HepG2 (cell line): ENCODE data around the gene CNPY1. TPM values are rescaled to one million over a fixed set of nuclear protein-coding genes. Genes with fewer than 3 reads are reported as not detected.

Experiments used
- ATAC-seq: fragments of 200-7000 bp; cut with Tn5 transposase; 3 replicates; pipeline ENCODE4 v1.9.1; 2020; ENCODE audit warnings: mild to moderate bottlenecking, moderate library complexity
- BruUV-seq: library from RNA; stranded (reverse); fragments of 400-500 nt; replicated peaks from 2 replicates; lab custom pipeline; 2021; lab: Mats Ljungman, UMichigan
- CTCF ChIA-PET: fragments of 300-600 bp; formaldehyde crosslinking; extraction: SDS; loops from one replicate; lab custom pipeline; 2021; ENCODE audit warnings: low total read pairs, inconsistent platforms, low intra/inter-chr PET ratio; lab: Yijun Ruan, JAX
- POLR2A ChIA-PET: fragments of 350-600 bp; sonication (Branson Sonifier 250); formaldehyde crosslinking; loops from one replicate; lab custom pipeline; 2020; ENCODE audit warnings: antibody characterized with exemption, inconsistent platforms; lab: Yijun Ruan, JAX
- DNase-seq: peaks from one replicate; pipeline ENCODE4 v3.0.0-alpha.2; 2015; ENCODE audit warnings: low spot score
- FAIRE-seq: peaks from 3 replicates; lab custom pipeline; 2011; peaks lifted over from hg19 to GRCh38; lab: Jason Lieb, UNC
- H2AFZ ChIP-seq: one replicate; pipeline ENCODE4 v1.6.1; 2011; ENCODE audit warnings: low read length, inconsistent platforms
- H3K27ac ChIP-seq: fragments of 300-600 bp; 3 replicates; pipeline ENCODE4 v1.8.0; 2011; ENCODE audit warnings: mixed run types, mild to moderate bottlenecking, mixed read lengths, low read length, inconsistent platforms; ENCODE audit not compliant: insufficient read depth; ENCODE audit errors: extremely low read length
- H3K27me3 ChIP-seq, 2 experiments: fragments of 200-600 bp in 1 of 2; 2 replicates in 1 of 2; 3 replicates in 1 of 2; pipeline versions ENCODE4 v1.6.0 to v1.8.0; 2011; ENCODE audit warnings: low read length in 2 of 2, mild to moderate bottlenecking in 2 of 2, moderate library complexity in 2 of 2, inconsistent platforms in 1 of 2; ENCODE audit not compliant: insufficient read depth in 2 of 2, control insufficient read depth in 1 of 2
- H3K36me3 ChIP-seq, 2 experiments: fragments of 200-600 bp in 1 of 2; replicated peaks in 1 of 2; 2 replicates in 1 of 2; 3 replicates in 1 of 2; pipeline versions ENCODE4 v1.5.1 to v1.8.0; 2011; ENCODE audit warnings: low read length in 2 of 2, inconsistent platforms in 1 of 2; ENCODE audit not compliant: insufficient read depth in 2 of 2, control insufficient read depth in 1 of 2
- H3K4me1 ChIP-seq: 2 replicates; pipeline ENCODE4 v1.5.1; 2012; ENCODE audit warnings: low read length, inconsistent platforms; ENCODE audit not compliant: insufficient read depth
- H3K4me2 ChIP-seq: 2 replicates; pipeline ENCODE4 v1.6.0; 2011; ENCODE audit warnings: low read depth, low read length, inconsistent platforms
- H3K4me3 ChIP-seq, 3 experiments: fragments of 200-600 bp in 1 of 3; sonication (generic), shearing (Covaris generic) in 1 of 3; replicated peaks in 1 of 3; 2 replicates each; pipeline ENCODE4 v1.5.1; 2011 to 2016; ENCODE audit warnings: low read length in 3 of 3, inconsistent platforms in 2 of 3, low read depth in 2 of 3, mild to moderate bottlenecking in 2 of 3, control low read depth in 1 of 3, mixed read lengths in 1 of 3; ENCODE audit not compliant: insufficient read depth in 1 of 3
- H3K79me2 ChIP-seq: one replicate; pipeline ENCODE4 v1.6.1; 2011; ENCODE audit warnings: low read length, inconsistent platforms; ENCODE audit not compliant: insufficient read depth
- H3K9ac ChIP-seq: 2 replicates; pipeline ENCODE4 v1.6.0; 2011; ENCODE audit warnings: mild to moderate bottlenecking, low read depth, low read length, inconsistent platforms; ENCODE audit not compliant: insufficient read depth
- H3K9me3 ChIP-seq: 2 replicates; pipeline ENCODE4 v1.5.1; 2012; ENCODE audit warnings: mild to moderate bottlenecking, low read length
- H4K20me1 ChIP-seq: 2 replicates; pipeline ENCODE4 v1.6.0; 2011; ENCODE audit warnings: inconsistent platforms, mild to moderate bottlenecking, low read length, moderate library complexity; ENCODE audit not compliant: insufficient read depth
- DNMT1 ChIP-seq: sonication (generic); formaldehyde crosslinking; IDR thresholded peaks from 2 replicates; pipeline ENCODE4 v1.5.1; 2020; ENCODE audit warnings: mild to moderate bottlenecking, missing genetic modification reagents
- EEA1 ChIP-seq: sonication (generic); formaldehyde crosslinking; IDR thresholded peaks from 2 replicates; pipeline ENCODE4 v1.5.1; 2020; ENCODE audit warnings: mild to moderate bottlenecking, missing genetic modification reagents, borderline replicate concordance
- ISL2 ChIP-seq: sonication (generic); formaldehyde crosslinking; IDR thresholded peaks from 2 replicates; pipeline ENCODE4 v1.5.0; 2020; ENCODE audit warnings: missing genetic modification reagents
- MYNN ChIP-seq: sonication (generic); formaldehyde crosslinking; IDR thresholded peaks from 2 replicates; pipeline ENCODE4 v1.4.0; 2020; ENCODE audit warnings: mild to moderate bottlenecking, low read depth, missing genetic modification reagents
- PRDM4 ChIP-seq: sonication (generic); formaldehyde crosslinking; IDR thresholded peaks from 2 replicates; pipeline ENCODE4 v1.9.0; 2021; ENCODE audit warnings: missing genetic modification reagents, borderline replicate concordance
- RELA ChIP-seq: sonication (generic); formaldehyde crosslinking; IDR thresholded peaks from 2 replicates; pipeline ENCODE4 v1.4.0; 2020; ENCODE audit warnings: missing genetic modification reagents
- SP2 ChIP-seq: sonication (generic); formaldehyde crosslinking; IDR thresholded peaks from 2 replicates; pipeline ENCODE4 v1.5.1; 2020; ENCODE audit warnings: mild to moderate bottlenecking, missing genetic modification reagents
- ZKSCAN1 ChIP-seq: fragments of 150-350 bp; IDR thresholded peaks from 2 replicates; pipeline ENCODE4 v1.6.1; 2014; ENCODE audit warnings: low read length
- ZNF317 ChIP-seq: sonication (generic); formaldehyde crosslinking; IDR thresholded peaks from 2 replicates; pipeline ENCODE4 v1.5.0; 2020; ENCODE audit warnings: mild to moderate bottlenecking, missing genetic modification reagents
- ZNF576 ChIP-seq: sonication (generic); formaldehyde crosslinking; IDR thresholded peaks from 2 replicates; pipeline ENCODE4 v1.4.0; 2020; ENCODE audit warnings: mild to moderate bottlenecking, missing genetic modification reagents
- ZNF672 ChIP-seq: sonication (generic); formaldehyde crosslinking; IDR thresholded peaks from 2 replicates; pipeline ENCODE4 v1.8.1; 2022; ENCODE audit warnings: missing genetic modification reagents
- WGBS: methylation state at CpG from one replicate; pipeline ENCODE4 v1.1.6; 2017; ENCODE audit warnings: low lambda C conversion rate; 5-methylcytosine and 5-hydroxymethylcytosine counted together
- in situ Hi-C: cut with HindIII; loops from 2 replicates; pipeline ENCODE4 v1.10.0; 2017; ENCODE audit warnings: low pct_unique_long_range_greater_than_20kb; ENCODE audit not compliant: extremely low pct_ligation_motif_present
- intact Hi-C: fragments of 100-400 bp; cut with micrococcal nuclease; formaldehyde crosslinking; loops from one replicate; pipeline ENCODE4 v1.10.0; 2022; ENCODE audit not compliant: unreplicated experiment
- polyA plus RNA-seq, 8 experiments: library from polyadenylated mRNA; depleted of rRNA in 3 of 8; stranded (reverse) in 7 of 8; unstranded in 1 of 8; fragments of >200 nt; fragmentation: Illumina TruSeq in 4 of 8; extraction: Trizol in 4 of 8; gene quantifications; 2 replicates each; pipeline versions ENCODE4 v1.2.1 to v1.2.3, GENCODE V29; 2011 to 2016; ENCODE audit warnings: low read depth in 4 of 8, missing spikeins in 1 of 8, mixed read lengths in 1 of 8; ENCODE audit not compliant: insufficient read depth in 1 of 8
- total RNA-seq, 5 experiments: library from RNA; depleted of rRNA; stranded (reverse); fragments of >200 nt; fragmentation: Illumina TruSeq; extraction: Trizol; gene quantifications; 2 replicates each; pipeline ENCODE4 v1.2.3, GENCODE V29; 2016; ENCODE audit warnings: low read depth in 1 of 5

Gene CNPY1
- total and polyA plus RNA-seq, 2 of the 13 experiments (the other 11 are each of a cell fraction or from before 2014, with no cell fraction given) = not detected

GRCh38 chr7:155518633-155519032 lies 27.7 kb downstream of the CNPY1 start:
- H3K27me3 ChIP-seq = peaks cover 7 to 90% of the 10 kb centered on the region in 2 experiments; a peak in 4 of 5 replicates
- intact Hi-C loops = no loop called here
- H3K27ac ChIP-seq = no peak overlapping the region
- BruUV-seq = no TSS peak
- no peaks in the 10 kb centered on the region for H3K79me2 ChIP-seq
- ATAC-seq = no peak
- no peak overlapping the region for H2AFZ ChIP-seq
- in situ Hi-C loops = no loop called here
- H3K9ac ChIP-seq = no peak overlapping the region
- CTCF ChIA-PET = no interaction called here
- no peak overlapping the region for H3K4me3 ChIP-seq
- no peak for DNase-seq
- FAIRE-seq = no peak
- H3K36me3 ChIP-seq = no peaks in the 10 kb centered on the region
- no peak overlapping the region for H3K4me2 ChIP-seq
- H3K4me1 ChIP-seq = no peaks in the 10 kb centered on the region
- H4K20me1 ChIP-seq = no peaks in the 10 kb centered on the region
- TF ChIP-seq ZNF672 (CRISPR knock-in tag) (no peak), ZNF576 (no peak)
- POLR2A ChIA-PET = no interaction called here
- 10% methylated on average over 7 of the region's 7 CpGs for WGBS
- no peaks in the 10 kb centered on the region for H3K9me3 ChIP-seq

GRCh38 chr7:155517969-155518368 lies 28.4 kb downstream of the CNPY1 start:
- FAIRE-seq = no peak
- H3K27ac ChIP-seq = no peak overlapping the region
- no peak for DNase-seq
- H3K9me3 ChIP-seq = no peaks in the 10 kb centered on the region
- peaks cover 7 to 90% of the 10 kb centered on the region in 2 experiments; a peak in 4 of 5 replicates for H3K27me3 ChIP-seq
- H2AFZ ChIP-seq = no peak overlapping the region
- no peak for TF ChIP-seq RELA (CRISPR knock-in tag)
- TF ChIP-seq DNMT1 (CRISPR knock-in tag) = no peak
- TF ChIP-seq ZKSCAN1 = no peak
- no peak for TF ChIP-seq MYNN
- TF ChIP-seq SP2 = no peak
- TF ChIP-seq EEA1 = no peak
- no peak for TF ChIP-seq ISL2
- TF ChIP-seq PRDM4 (CRISPR knock-in tag) = no peak
- TF ChIP-seq ZNF317 (CRISPR knock-in tag) = no peak
- TF ChIP-seq, all 625 proteins: peak for 0
- ATAC-seq = no peak
- Histone ChIP-seq H3K4me3 (no peak overlapping the region), H3K9ac (no peak overlapping the region), H3K4me1 (no peaks in the 10 kb centered on the region), H3K4me2 (no peak overlapping the region), H4K20me1 (no peaks in the 10 kb centered on the region), H3K36me3 (no peaks in the 10 kb centered on the region), H3K79me2 (no peaks in the 10 kb centered on the region)
- ChIA-PET CTCF (no interaction called here), POLR2A (no interaction called here)
- BruUV-seq = no TSS peak
- 8% methylated on average over 4 of the region's 5 CpGs for WGBS
- in situ Hi-C loops = no loop called here
- intact Hi-C loops = no loop called here
